GM12878 (cell line): ENCODE data around the gene ARAP3. TPM values are rescaled to one million over a fixed set of nuclear protein-coding genes. Genes with fewer than 3 reads are reported as not detected.

Experiments used
- ATAC-seq: fragments of 200-7000 bp; cut with Tn5 transposase; 3 replicates; pipeline ENCODE4 v1.9.1; 2020; ENCODE audit warnings: mild to moderate bottlenecking, moderate library complexity
- BruUV-seq: library from RNA; stranded (reverse); fragments of 400-500 nt; replicated peaks from 2 replicates; lab custom pipeline; 2021; lab: Mats Ljungman, UMichigan
- CTCF ChIA-PET: fragments of 300-600 bp; sonication (Branson Sonifier 250); formaldehyde crosslinking; extraction: SDS; loops from one replicate; lab custom pipeline; 2021; ENCODE audit warnings: inconsistent platforms; lab: Yijun Ruan, JAX
- POLR2A ChIA-PET: fragments of 350-600 bp; formaldehyde crosslinking; extraction: SDS; loops from one replicate; lab custom pipeline; 2021; ENCODE audit warnings: inconsistent platforms; lab: Charles Lee
- RAD21 ChIA-PET: fragments of 300-600 bp; sonication (Branson Sonifier 250); formaldehyde crosslinking; loops from one replicate; lab custom pipeline; 2023; ENCODE audit warnings: antibody characterized with exemption; ENCODE audit not compliant: unreplicated experiment; lab: Charles Lee
- SMC1A ChIA-PET: fragments of 300-600 bp; sonication (Branson Sonifier 250); formaldehyde crosslinking; loops from one replicate; lab custom pipeline; 2023; ENCODE audit not compliant: unreplicated experiment, uncharacterized antibody; lab: Charles Lee
- DNase-seq: peaks from one replicate; pipeline ENCODE4 v3.0.0-alpha.2; 2011; ENCODE audit warnings: low read depth, low spot score
- FAIRE-seq: peaks from 3 replicates; lab custom pipeline; 2011; peaks lifted over from hg19 to GRCh38; lab: Jason Lieb, UNC
- H2AFZ ChIP-seq: 2 replicates; pipeline ENCODE4 v1.6.0; 2011; ENCODE audit warnings: low read depth, low read length, control low read depth; ENCODE audit not compliant: control insufficient read depth
- H3K27ac ChIP-seq: 2 replicates; pipeline ENCODE4 v1.5.1; 2011; ENCODE audit warnings: control low read depth; ENCODE audit not compliant: control insufficient read depth, insufficient read depth
- H3K27me3 ChIP-seq, 2 experiments: replicated peaks in 1 of 2; 2 replicates each; pipeline versions ENCODE4 v1.6.0 to v1.6.1; 2011; ENCODE audit warnings: low read length in 1 of 2; ENCODE audit not compliant: control insufficient read depth in 2 of 2, insufficient read depth in 2 of 2
- H3K36me3 ChIP-seq, 2 experiments: 2 replicates each; pipeline ENCODE4 v1.5.1; 2011; ENCODE audit warnings: low read length in 1 of 2; ENCODE audit not compliant: control insufficient read depth in 2 of 2, insufficient read depth in 2 of 2
- H3K4me1 ChIP-seq: 2 replicates; pipeline ENCODE4 v1.6.1; 2011; ENCODE audit warnings: mild to moderate bottlenecking, low read length, moderate library complexity, mixed read lengths; ENCODE audit not compliant: control insufficient read depth, insufficient read depth
- H3K4me2 ChIP-seq: 2 replicates; pipeline ENCODE4 v1.6.0; 2011; ENCODE audit warnings: control low read depth; ENCODE audit not compliant: control insufficient read depth, insufficient read depth
- H3K4me3 ChIP-seq: fragments of 200-600 bp; sonication (generic); 2 replicates; pipeline ENCODE4 v1.5.1; 2016
- H3K79me2 ChIP-seq: 2 replicates; pipeline ENCODE4 v1.6.0; 2011; ENCODE audit warnings: low read length; ENCODE audit not compliant: control insufficient read depth, insufficient read depth
- H3K9ac ChIP-seq: 2 replicates; pipeline ENCODE4 v1.8.0; 2011; ENCODE audit warnings: low read length, control low read depth, mixed read lengths; ENCODE audit not compliant: control insufficient read depth, insufficient read depth
- H3K9me3 ChIP-seq: replicated peaks from 3 replicates; pipeline ENCODE4 v1.5.1; 2011; ENCODE audit warnings: mild to moderate bottlenecking, low read length; ENCODE audit not compliant: control insufficient read depth, insufficient read depth
- H4K20me1 ChIP-seq: 2 replicates; pipeline ENCODE4 v1.6.0; 2011; ENCODE audit not compliant: control insufficient read depth, insufficient read depth
- BRCA1 ChIP-seq: IDR thresholded peaks from 2 replicates; pipeline ENCODE4 v1.6.1; 2011; ENCODE audit warnings: low read depth, low read length, improper control_type of control experiment
- CEBPZ ChIP-seq: fragments of 150-350 bp; IDR thresholded peaks from 2 replicates; pipeline ENCODE4 v1.6.1; 2016; ENCODE audit warnings: low read depth, low read length
- EZH2 ChIP-seq: IDR thresholded peaks from 2 replicates; pipeline ENCODE4 v1.6.1; 2012; ENCODE audit warnings: low read depth, mild to moderate bottlenecking, control low read depth, inconsistent platforms, low read length, borderline replicate concordance; ENCODE audit not compliant: control insufficient read depth
- HDAC6 ChIP-seq: fragments of 200-600 bp; sonication (generic); IDR thresholded peaks from one replicate; pipeline ENCODE4 v1.8.0; 2017; ENCODE audit warnings: antibody characterized with exemption; ENCODE audit not compliant: unreplicated experiment
- IKZF1 ChIP-seq: fragments of 450-650 bp; conservative IDR thresholded peaks from 2 replicates; pipeline ENCODE4 v1.6.1; 2017; ENCODE audit warnings: antibody characterized with exemption, mild to moderate bottlenecking
- LARP7 ChIP-seq: fragments of 450-650 bp; IDR thresholded peaks from 2 replicates; pipeline ENCODE4 v1.6.1; 2017; ENCODE audit warnings: mild to moderate bottlenecking
- MEF2B ChIP-seq: fragments of 450-650 bp; IDR thresholded peaks from 2 replicates; pipeline ENCODE4 v1.6.1; 2018; ENCODE audit warnings: mild to moderate bottlenecking, moderate library complexity; ENCODE audit not compliant: partially characterized antibody, poor library complexity, severe bottlenecking
- PAX8 ChIP-seq: fragments of 450-650 bp; IDR thresholded peaks from 2 replicates; pipeline ENCODE4 v1.6.1; 2017; ENCODE audit warnings: mild to moderate bottlenecking, moderate library complexity
- SMC3 ChIP-seq: IDR thresholded peaks from 2 replicates; pipeline ENCODE4 v1.6.1; 2011; ENCODE audit warnings: low read length, improper control_type of control experiment, borderline replicate concordance
- ZNF274 ChIP-seq: IDR thresholded peaks from one replicate; pipeline ENCODE4 v1.8.0; 2011; ENCODE audit not compliant: insufficient read length, insufficient read depth
- ZNF592 ChIP-seq: fragments of 450-650 bp; IDR thresholded peaks from 2 replicates; pipeline ENCODE4 v1.6.1; 2017; ENCODE audit warnings: mild to moderate bottlenecking, moderate library complexity
- WGBS: methylation state at CpG from one replicate; pipeline ENCODE4 v1.1.6; 2016; ENCODE audit warnings: low lambda C conversion rate; ENCODE audit not compliant: insufficient replicate concordance, insufficient coverage; ENCODE audit errors: missing lambda C conversion rate; 5-methylcytosine and 5-hydroxymethylcytosine counted together
- in situ Hi-C: fragments of 300-500 bp; cut with MboI; formaldehyde crosslinking; loops from 9 replicates; pipeline ENCODE4 v1.14.3; 2018; ENCODE audit warnings: mixed read lengths
- intact Hi-C: fragments of 100-400 bp; cut with micrococcal nuclease; formaldehyde crosslinking; loops from one replicate; pipeline ENCODE4 v1.14.2; 2022; ENCODE audit not compliant: unreplicated experiment
- polyA plus RNA-seq, 11 experiments: library from polyadenylated mRNA; depleted of rRNA in 4 of 11; unstranded in 6 of 11; stranded (reverse) in 5 of 11; fragments of >200 nt; fragmentation: Nextera tagmentation in 4 of 11; fragmentation: Illumina TruSeq in 1 of 11; extraction: Ambion mirVana in 4 of 11; extraction: Trizol in 1 of 11; gene quantifications; 1 replicate in 1 of 11; 2 replicates in 10 of 11; pipeline versions ENCODE4 v1.2.1 to v1.2.3, GENCODE V29; 2011 to 2016; ENCODE audit warnings: inconsistent platforms in 2 of 11, missing spikeins in 2 of 11, low read depth in 1 of 11
- total RNA-seq, 4 experiments: library from RNA; depleted of rRNA in 3 of 4; stranded (reverse); fragments of >200 nt in 3 of 4; fragmentation: Illumina TruSeq in 1 of 4; extraction: Trizol in 1 of 4; gene quantifications; 2 replicates each; pipeline versions ENCODE4 v1.2.1 to v1.2.3, GENCODE V29; 2013 to 2021

The ARAP3 gene
- total and polyA plus RNA-seq, 10 of the 15 experiments (the other 5 are each of a cell fraction or from before 2014, with no cell fraction given) = 0.01 to 0.08 TPM; not detected in 8

GRCh38 chr5:141729387-141730006 lies 47.5 kb upstream of the ARAP3 start:
- H3K27me3 ChIP-seq = peaks cover 0 to 3% of the 10 kb centered on the region in 2 experiments; a peak in 2 of 4 replicates
- DNase-seq = no peak

More at GRCh38 chr5:141729387-141730006, 47.5 kb upstream of the ARAP3 start:
- no peak overlapping the region for H3K4me2 ChIP-seq
- no peaks in the 10 kb centered on the region for H3K9me3 ChIP-seq
- H3K36me3 ChIP-seq = no peaks in the 10 kb centered on the region
- FAIRE-seq = no peak
- H3K79me2 ChIP-seq = no peaks in the 10 kb centered on the region
- H3K9ac ChIP-seq = no peak overlapping the region
- no TSS peak for BruUV-seq
- H2AFZ ChIP-seq = no peak overlapping the region
- in situ Hi-C loops (no loop called here), intact Hi-C loops (no loop called here)
- ChIA-PET CTCF (no interaction called here), POLR2A (no interaction called here), RAD21 (no interaction called here), SMC1A (interaction anchor here (0.7 kb wide), 1 partner anchor 985 kb away, joined by 3 read pairs; no protein-coding TSS in a partner anchor)
- H4K20me1 ChIP-seq = 0 out of 2 replicates have a peak, but pooled peaks cover 2% of the 10 kb centered on the region
- no peak overlapping the region for H3K27ac ChIP-seq
- ATAC-seq = no peak
- TF ChIP-seq CEBPZ = no peak
- no peak for TF ChIP-seq EZH2
- TF ChIP-seq ZNF274 = no peak
- TF ChIP-seq ZNF592 = no peak
- no peak for TF ChIP-seq BRCA1
- no peak for TF ChIP-seq MEF2B
- TF ChIP-seq HDAC6 = no peak
- TF ChIP-seq SMC3 = no peak
- TF ChIP-seq LARP7 = no peak
- no peak for TF ChIP-seq PAX8
- TF ChIP-seq IKZF1 = no peak
- 50% methylated on average over 6 of the region's 6 CpGs for WGBS
- no peak overlapping the region for H3K4me3 ChIP-seq
- no peaks in the 10 kb centered on the region for H3K4me1 ChIP-seq
